IMR-90 (cell line): ENCODE results near the gene MAFF. TPM values are rescaled to one million over a fixed set of nuclear protein-coding genes. Genes with fewer than 3 reads are reported as not detected.

Experiments used
- ATAC-seq: fragments of 200-7000 bp; cut with Tn5 transposase; 2 replicates; pipeline ENCODE4 v1.9.1; 2020; ENCODE audit warnings: low read depth, mild to moderate bottlenecking, moderate library complexity
- BruUV-seq: library from RNA; stranded (reverse); fragments of 400-500 nt; replicated peaks from 2 replicates; lab custom pipeline; 2021; lab: Mats Ljungman, UMichigan
- CTCF ChIA-PET: fragments of 300-600 bp; formaldehyde crosslinking; extraction: SDS; loops from one replicate; lab custom pipeline; 2021; ENCODE audit warnings: antibody characterized with exemption; lab: Yijun Ruan, JAX
- POLR2A ChIA-PET: fragments of 300-600 bp; sonication (Branson Sonifier 250); formaldehyde crosslinking; loops from one replicate; lab custom pipeline; 2022; ENCODE audit warnings: antibody characterized with exemption; ENCODE audit not compliant: unreplicated experiment; lab: Charles Lee
- DNase-seq: peaks from one replicate; pipeline ENCODE4 v3.0.0; 2013
- H2AFZ ChIP-seq: replicated peaks from 2 replicates; pipeline ENCODE3; 2013; ENCODE audit warnings: low read length, mild to moderate bottlenecking; ENCODE audit not compliant: poor library complexity
- H2AK5ac ChIP-seq: 2 replicates; pipeline ENCODE4 v1.6.1; 2013; ENCODE audit warnings: low read depth, low read length, inconsistent platforms
- H2AK9ac ChIP-seq: replicated peaks from 2 replicates; pipeline ENCODE3; 2013; ENCODE audit warnings: mild to moderate bottlenecking, low read depth, low read length, moderate library complexity; ENCODE audit not compliant: poor library complexity
- H2BK120ac ChIP-seq: 2 replicates; pipeline ENCODE4 v1.6.1; 2013; ENCODE audit warnings: low read depth, low read length, inconsistent platforms
- H2BK15ac ChIP-seq: 3 replicates; pipeline ENCODE4 v1.6.1; 2013; ENCODE audit warnings: low read depth, low read length, inconsistent platforms
- H2BK20ac ChIP-seq: 2 replicates; pipeline ENCODE4 v1.6.1; 2013; ENCODE audit warnings: low read depth, mild to moderate bottlenecking, inconsistent platforms, low read length, moderate library complexity
- H2BK5ac ChIP-seq: 2 replicates; pipeline ENCODE4 v1.6.1; 2013; ENCODE audit warnings: mild to moderate bottlenecking, low read depth, low read length, inconsistent platforms; ENCODE audit not compliant: poor library complexity, severe bottlenecking
- H3K14ac ChIP-seq: replicated peaks from 2 replicates; pipeline ENCODE4 v1.6.1; 2013; ENCODE audit warnings: low read depth, low read length, inconsistent platforms
- H3K18ac ChIP-seq: 2 replicates; pipeline ENCODE4 v1.6.1; 2013; ENCODE audit warnings: low read depth, low read length, control low read depth
- H3K23ac ChIP-seq: 2 replicates; pipeline ENCODE4 v1.6.1; 2013; ENCODE audit warnings: low read depth, low read length, inconsistent platforms
- H3K27ac ChIP-seq: 2 replicates; pipeline ENCODE4 v1.5.1; 2013; ENCODE audit warnings: mild to moderate bottlenecking, control low read depth, low read length; ENCODE audit not compliant: insufficient read depth
- H3K27me3 ChIP-seq: 2 replicates; pipeline ENCODE4 v1.6.1; 2013; ENCODE audit warnings: low read length; ENCODE audit not compliant: control insufficient read depth, insufficient read depth
- H3K36me3 ChIP-seq: 2 replicates; pipeline ENCODE4 v1.6.1; 2013; ENCODE audit warnings: low read length, mixed read lengths; ENCODE audit not compliant: control insufficient read depth, insufficient read depth
- H3K4ac ChIP-seq: 2 replicates; pipeline ENCODE4 v1.6.1; 2013; ENCODE audit warnings: low read depth, low read length, inconsistent platforms
- H3K4me1 ChIP-seq: 2 replicates; pipeline ENCODE4 v1.6.1; 2013; ENCODE audit warnings: low read length, mixed read lengths; ENCODE audit not compliant: control insufficient read depth, insufficient read depth
- H3K4me2 ChIP-seq: 2 replicates; pipeline ENCODE4 v1.6.1; 2013; ENCODE audit warnings: low read depth, mild to moderate bottlenecking, control low read depth, low read length, moderate library complexity
- H3K4me3 ChIP-seq: 2 replicates; pipeline ENCODE4 v1.5.1; 2013; ENCODE audit warnings: low read depth, mild to moderate bottlenecking, control low read depth, low read length, moderate library complexity; ENCODE audit not compliant: insufficient read depth
- H3K56ac ChIP-seq: 2 replicates; pipeline ENCODE4 v1.6.1; 2013; ENCODE audit warnings: low read length, inconsistent platforms; ENCODE audit not compliant: insufficient read depth; ENCODE audit errors: extremely low read depth
- H3K79me1 ChIP-seq, 2 experiments: 2 replicates each; pipeline ENCODE4 v1.6.1; 2013; ENCODE audit warnings: low read length in 2 of 2, inconsistent platforms in 1 of 2, low read depth in 1 of 2
- H3K9ac ChIP-seq: 2 replicates; pipeline ENCODE4 v1.6.1; 2013; ENCODE audit warnings: low read depth, low read length, control low read depth
- H3K9me1 ChIP-seq: 2 replicates; pipeline ENCODE4 v1.6.1; 2013; ENCODE audit warnings: low read length, inconsistent platforms; ENCODE audit not compliant: insufficient read depth
- H3K9me3 ChIP-seq: 2 replicates; pipeline ENCODE4 v1.6.1; 2013; ENCODE audit warnings: low read length; ENCODE audit not compliant: control insufficient read depth, insufficient read depth
- H4K20me1 ChIP-seq: 2 replicates; pipeline ENCODE4 v1.6.1; 2013; ENCODE audit warnings: low read length, inconsistent platforms; ENCODE audit not compliant: insufficient read depth
- H4K5ac ChIP-seq: 2 replicates; pipeline ENCODE4 v1.6.1; 2013; ENCODE audit warnings: mild to moderate bottlenecking, low read depth, low read length, control low read depth
- H4K8ac ChIP-seq, 2 experiments: 2 replicates each; pipeline ENCODE4 v1.6.1; 2013; ENCODE audit warnings: low read depth in 2 of 2, low read length in 2 of 2, control low read depth in 1 of 2, inconsistent platforms in 1 of 2
- H4K91ac ChIP-seq: 2 replicates; pipeline ENCODE4 v1.6.1; 2013; ENCODE audit warnings: low read depth, low read length, inconsistent platforms; ENCODE audit not compliant: insufficient read depth
- BHLHE40 ChIP-seq: fragments of 150-350 bp; IDR thresholded peaks from 2 replicates; pipeline ENCODE4 v1.6.1; 2016; ENCODE audit warnings: mild to moderate bottlenecking, low read depth, low read length
- CTCF ChIP-seq: conservative IDR thresholded peaks from 2 replicates; pipeline ENCODE4 v1.5.1; 2012; ENCODE audit warnings: mild to moderate bottlenecking, low read depth, low read length, improper control_type of control experiment
- MXI1 ChIP-seq: IDR thresholded peaks from 2 replicates; pipeline ENCODE4 v1.6.1; 2012; ENCODE audit warnings: low read depth, mild to moderate bottlenecking, low read length, moderate library complexity, borderline replicate concordance
- POLR2A ChIP-seq: IDR thresholded peaks from 2 replicates; pipeline ENCODE4 v1.6.1; 2012; ENCODE audit warnings: mild to moderate bottlenecking, low read depth, low read length
- SMC3 ChIP-seq: fragments of 150-350 bp; IDR thresholded peaks from 2 replicates; pipeline ENCODE4 v1.6.1; 2016; ENCODE audit warnings: low read depth, mild to moderate bottlenecking, antibody characterized with exemption, low read length, moderate library complexity
- WGBS, 2 experiments: methylation state at CpG; one replicate each; pipeline versions ENCODE4 v1.1.5 to v1.1.7; 2013; ENCODE audit warnings: missing lambda C conversion rate in 2 of 2; ENCODE audit not compliant: insufficient read length in 1 of 2; ENCODE audit errors: extremely low coverage in 2 of 2; 5-methylcytosine and 5-hydroxymethylcytosine counted together
- dilution Hi-C: fragments of 300-500 bp; cut with HindIII; formaldehyde crosslinking; loops from one replicate; pipeline ENCODE4 v1.14.3; 2018; ENCODE audit warnings: low sequenced_read_pairs; ENCODE audit not compliant: unreplicated experiment
- in situ Hi-C: fragments of 300-500 bp; cut with MboI; formaldehyde crosslinking; loops from 3 replicates; pipeline ENCODE4 v1.14.3; 2019; ENCODE audit warnings: low sequenced_read_pairs, inconsistent platforms, mixed read lengths
- intact Hi-C: fragments of 100-400 bp; cut with micrococcal nuclease; formaldehyde crosslinking; loops from 2 replicates; pipeline ENCODE4 v1.10.0; 2022
- polyA plus RNA-seq, 3 experiments: library from polyadenylated mRNA; depleted of rRNA; stranded (reverse); fragments of >200 nt; gene quantifications; 2 replicates each; pipeline ENCODE4 v1.2.3, GENCODE V29; 2012; ENCODE audit warnings: low replicate concordance in 1 of 3
- total RNA-seq: library from RNA; depleted of rRNA; stranded (reverse); fragments of >200 nt; gene quantifications from 2 replicates; pipeline ENCODE4 v1.2.3, GENCODE V29; 2012

Gene MAFF
- total and polyA plus RNA-seq, 2 of the 4 experiments (the other 2 are of a cell fraction), result 18.3 to 25.9 TPM

GRCh38 chr22:38191055-38191454 is 10.7 kb upstream of the MAFF start:
- Histone ChIP-seq H3K4ac (peak overlapping the region; percentile 47; the same call in 1 of the 2 replicates), H4K5ac (no peak overlapping the region), H3K18ac (no peak overlapping the region), H2BK120ac (no peak overlapping the region), H2BK15ac (no peak overlapping the region), H3K4me2 (no peak overlapping the region), H3K4me1 (peaks cover 20% of the 10 kb centered on the region), H4K8ac (no peak overlapping the region), H3K56ac (no peak overlapping the region), H3K9me1 (peaks cover 12% of the 10 kb centered on the region), H3K36me3 (no peaks in the 10 kb centered on the region), H4K20me1 (no peaks in the 10 kb centered on the region), H3K4me3 (no peak overlapping the region), H2BK5ac (no peak overlapping the region), H3K9me3 (no peaks in the 10 kb centered on the region), H4K91ac (no peak overlapping the region), H3K9ac (no peak overlapping the region), H3K27me3 (no peaks in the 10 kb centered on the region), H3K79me1 (no peaks in the 10 kb centered on the region), H3K27ac (no peak overlapping the region), H3K23ac (no peak overlapping the region), H2AK9ac (peak overlapping the region; percentile 42), H2AFZ (peak overlapping the region; percentile 32), H2BK20ac (0 out of 2 replicates have a peak overlapping the region, but pooled peaks have one; percentile 20), H3K14ac (no peak overlapping the region), H2AK5ac (peak overlapping the region; percentile 85)
- DNase-seq (no peak), ATAC-seq (no peak)
- BruUV-seq, result no TSS peak
- POLR2A ChIA-PET, result no interaction called here
- in situ Hi-C loops (no loop called here), intact Hi-C loops (no loop called here), dilution Hi-C loops (no loop called here)
- WGBS, 2 experiments, result 93% methylated on average over 2 of the region's 14 CpGs; no CpG with 5 or more reads in 1 of the 2 experiments
- TF ChIP-seq SMC3, result no peak
- TF ChIP-seq MXI1, result no peak
- no peak for TF ChIP-seq BHLHE40
- TF ChIP-seq POLR2A, result no peak
- TF ChIP-seq CTCF, result no peak
- CTCF ChIA-PET, result no interaction called here
